ENCODE data around the gene GLIS1.

The GLIS1 gene

DNA sequence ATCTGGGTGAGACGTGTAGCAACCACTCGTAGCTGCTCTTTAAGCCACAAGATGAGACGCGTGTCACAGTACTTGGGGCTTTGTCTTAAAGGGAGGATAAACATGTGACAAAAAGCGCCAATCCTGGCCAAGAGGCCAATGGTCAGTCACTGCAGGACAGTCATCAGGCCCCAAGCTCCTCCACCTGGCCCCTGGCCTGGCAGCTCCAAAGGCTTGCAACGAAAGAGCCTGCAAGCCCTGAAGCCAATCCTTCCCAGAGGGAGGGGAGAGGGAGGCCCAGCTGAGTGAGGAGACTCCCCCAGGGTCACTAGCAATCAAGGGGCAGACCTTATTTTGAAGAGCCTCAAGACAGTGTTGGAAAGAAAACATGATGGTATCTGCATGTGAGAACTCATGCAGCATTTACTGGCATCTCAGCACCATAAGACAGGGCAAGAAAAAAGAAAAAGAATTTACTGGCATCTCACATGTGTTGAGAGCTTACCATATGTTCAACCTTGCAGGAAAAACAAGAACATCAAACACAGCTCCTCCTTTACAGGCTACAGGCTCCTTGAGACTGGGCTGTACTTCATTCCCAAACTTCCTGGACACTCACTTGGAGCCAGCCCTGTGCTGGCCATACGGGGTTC lies 11.4 kb downstream of the GLIS1 start:
- TF ChIP-seq, protein P1, sequence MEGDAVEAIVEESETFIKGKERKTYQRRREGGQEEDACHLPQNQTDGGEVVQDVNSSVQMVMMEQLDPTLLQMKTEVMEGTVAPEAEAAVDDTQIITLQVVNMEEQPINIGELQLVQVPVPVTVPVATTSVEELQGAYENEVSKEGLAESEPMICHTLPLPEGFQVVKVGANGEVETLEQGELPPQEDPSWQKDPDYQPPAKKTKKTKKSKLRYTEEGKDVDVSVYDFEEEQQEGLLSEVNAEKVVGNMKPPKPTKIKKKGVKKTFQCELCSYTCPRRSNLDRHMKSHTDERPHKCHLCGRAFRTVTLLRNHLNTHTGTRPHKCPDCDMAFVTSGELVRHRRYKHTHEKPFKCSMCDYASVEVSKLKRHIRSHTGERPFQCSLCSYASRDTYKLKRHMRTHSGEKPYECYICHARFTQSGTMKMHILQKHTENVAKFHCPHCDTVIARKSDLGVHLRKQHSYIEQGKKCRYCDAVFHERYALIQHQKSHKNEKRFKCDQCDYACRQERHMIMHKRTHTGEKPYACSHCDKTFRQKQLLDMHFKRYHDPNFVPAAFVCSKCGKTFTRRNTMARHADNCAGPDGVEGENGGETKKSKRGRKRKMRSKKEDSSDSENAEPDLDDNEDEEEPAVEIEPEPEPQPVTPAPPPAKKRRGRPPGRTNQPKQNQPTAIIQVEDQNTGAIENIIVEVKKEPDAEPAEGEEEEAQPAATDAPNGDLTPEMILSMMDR (conservative IDR thresholded peaks at IDR 0.05; ENCODE audit: low read length) = no peak
- TF ChIP-seq EZH2phosphoT487 (IDR thresholded peaks at IDR 0.05; ENCODE audit: borderline replicate concordance) = no peak
- Histone ChIP-seq H3K4me1 (ENCODE audit: insufficient read depth, low read length, poor library complexity, severe bottlenecking) (peaks cover 9% of the 10 kb centered on the region), H3K9me3 (ENCODE audit: insufficient read depth, low read depth, low read length) (no peaks in the 10 kb centered on the region), H3K4me2 (ENCODE audit: low read depth, low read length, poor library complexity, severe bottlenecking) (no peak overlapping the region), H3K4me3 (ENCODE audit: low read length, poor library complexity, severe bottlenecking) (no peak overlapping the region), H3K36me3 (ENCODE audit: insufficient read depth, low read length) (no peaks in the 10 kb centered on the region), H4K20me1 (ENCODE audit: insufficient read depth, low read length, poor library complexity, severe bottlenecking) (no peaks in the 10 kb centered on the region), H3K9ac (ENCODE audit: low read depth, low read length, poor library complexity, severe bottlenecking) (no peak overlapping the region), H2AFZ (ENCODE audit: low read length) (no peak overlapping the region), H3K9me2 (replicated peaks; ENCODE audit: low read depth, low read length) (no peaks in the 10 kb centered on the region), H3F3A (ENCODE audit: low read depth) (no peaks in the 10 kb centered on the region), H3K27me3 (ENCODE audit: insufficient read depth, low read length, poor library complexity, severe bottlenecking) (no peaks in the 10 kb centered on the region), H3K79me2 (ENCODE audit: insufficient read depth, low read length) (no peaks in the 10 kb centered on the region)

DNA sequence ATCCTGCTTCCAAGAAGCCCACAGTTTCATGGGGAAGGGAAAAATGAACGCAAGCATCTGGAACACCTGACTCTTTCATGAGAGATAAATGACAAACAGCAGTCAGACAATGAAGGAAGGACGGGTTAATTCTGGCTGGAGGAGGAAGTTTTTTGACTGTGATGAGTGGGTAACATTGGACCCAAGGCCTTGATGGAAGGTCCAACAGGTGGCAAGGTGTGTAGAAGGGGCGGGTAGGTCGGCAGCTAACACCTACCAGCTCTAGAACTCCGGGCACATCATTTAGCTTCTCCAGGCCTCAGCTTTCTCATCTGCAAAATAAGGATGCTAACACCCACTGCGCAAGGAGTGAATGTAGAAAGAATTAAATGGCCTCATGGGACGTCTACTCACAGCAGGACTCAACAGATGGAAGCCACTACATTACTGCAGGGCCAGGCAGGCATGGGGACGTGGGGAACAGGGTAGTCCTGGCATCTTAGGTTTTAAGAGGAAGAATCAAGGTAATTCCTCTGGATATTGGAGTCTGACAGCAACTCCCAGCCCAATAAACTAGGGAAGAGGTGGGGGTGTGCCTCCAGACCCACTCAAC lies 12.9 kb downstream of the GLIS1 start:
- no peaks in the 10 kb centered on the region for H3K9me2 ChIP-seq (replicated peaks; ENCODE audit: low read depth, low read length)
- H4K20me1 ChIP-seq (ENCODE audit: insufficient read depth, low read length, poor library complexity, severe bottlenecking) = no peaks in the 10 kb centered on the region
- TF ChIP-seq, protein P1 (conservative IDR thresholded peaks at IDR 0.05; ENCODE audit: low read length) = no peak
- TF ChIP-seq EZH2phosphoT487 (IDR thresholded peaks at IDR 0.05; ENCODE audit: borderline replicate concordance) = no peak

DNA sequence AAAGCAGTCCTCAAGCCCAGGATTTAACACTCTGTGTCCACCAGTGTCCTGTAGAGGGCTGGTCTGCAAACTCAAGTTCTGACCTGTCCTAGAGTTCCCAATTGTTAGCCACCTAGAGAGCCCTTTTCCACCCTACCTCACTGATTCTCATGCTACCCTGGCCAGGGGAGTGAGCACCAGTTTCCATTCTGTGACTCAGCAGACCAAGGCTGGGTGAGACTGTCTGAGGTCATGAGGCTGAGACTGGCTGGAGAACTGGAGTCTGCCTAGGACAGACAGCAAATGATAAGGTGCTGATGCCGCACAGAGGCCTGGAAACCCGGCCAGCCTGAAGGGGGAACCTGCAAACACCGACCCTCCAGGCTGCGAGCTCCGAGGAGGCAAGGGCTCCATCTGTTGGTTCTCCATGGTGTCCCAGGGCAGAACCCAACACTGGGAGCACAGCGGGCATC lies 13.7 kb downstream of the GLIS1 start:
- no peak overlapping the region for H3K4me3 ChIP-seq (ENCODE audit: low read length, poor library complexity, severe bottlenecking)
- H2AFZ ChIP-seq (ENCODE audit: low read length) = no peak overlapping the region
- TF ChIP-seq, protein P1 (conservative IDR thresholded peaks at IDR 0.05; ENCODE audit: low read length) = peak; percentile 33
- TF ChIP-seq EZH2phosphoT487 (IDR thresholded peaks at IDR 0.05; ENCODE audit: borderline replicate concordance) = no peak
- H3K9ac ChIP-seq (ENCODE audit: low read depth, low read length, poor library complexity, severe bottlenecking) = no peak overlapping the region
- H3K79me2 ChIP-seq (ENCODE audit: insufficient read depth, low read length) = no peaks in the 10 kb centered on the region
- H3K9me3 ChIP-seq (ENCODE audit: insufficient read depth, low read depth, low read length) = no peaks in the 10 kb centered on the region
- H3K27me3 ChIP-seq (ENCODE audit: insufficient read depth, low read length, poor library complexity, severe bottlenecking) = no peaks in the 10 kb centered on the region
- H3K9me2 ChIP-seq (replicated peaks; ENCODE audit: low read depth, low read length) = no peaks in the 10 kb centered on the region
- H3K4me1 ChIP-seq (ENCODE audit: insufficient read depth, low read length, poor library complexity, severe bottlenecking) = no peaks in the 10 kb centered on the region
- no peak overlapping the region for H3K4me2 ChIP-seq (ENCODE audit: low read depth, low read length, poor library complexity, severe bottlenecking)
- no peaks in the 10 kb centered on the region for H3F3A ChIP-seq (ENCODE audit: low read depth)
- H4K20me1 ChIP-seq (ENCODE audit: insufficient read depth, low read length, poor library complexity, severe bottlenecking) = no peaks in the 10 kb centered on the region
- no peaks in the 10 kb centered on the region for H3K36me3 ChIP-seq (ENCODE audit: insufficient read depth, low read length)

More for the DNA sequence above, 12.9 kb downstream of the GLIS1 start:
- Histone ChIP-seq H3K4me2 (ENCODE audit: low read depth, low read length, poor library complexity, severe bottlenecking) (no peak overlapping the region), H3K9ac (ENCODE audit: low read depth, low read length, poor library complexity, severe bottlenecking) (no peak overlapping the region), H3K36me3 (ENCODE audit: insufficient read depth, low read length) (no peaks in the 10 kb centered on the region), H3K4me3 (ENCODE audit: low read length, poor library complexity, severe bottlenecking) (no peak overlapping the region), H3F3A (ENCODE audit: low read depth) (no peaks in the 10 kb centered on the region), H2AFZ (ENCODE audit: low read length) (no peak overlapping the region), H3K79me2 (ENCODE audit: insufficient read depth, low read length) (no peaks in the 10 kb centered on the region), H3K4me1 (ENCODE audit: insufficient read depth, low read length, poor library complexity, severe bottlenecking) (no peaks in the 10 kb centered on the region), H3K27me3 (ENCODE audit: insufficient read depth, low read length, poor library complexity, severe bottlenecking) (no peaks in the 10 kb centered on the region), H3K9me3 (ENCODE audit: insufficient read depth, low read depth, low read length) (no peaks in the 10 kb centered on the region)
